ENCODE results near the gene ZCCHC24. TPM values are rescaled to one million over a fixed set of nuclear protein-coding genes. Genes with fewer than 3 reads are reported as not detected.
"Not testable (repeated sequence)": the region's sequence is repeated elsewhere in the genome, so short reads cannot be mapped to it uniquely, and the experiment has no call there.

ZCCHC24 gene
- polyA plus RNA-seq, 4 donors, result 21.4 to 77.0 (median 25.6) TPM

- no peak for DNase-seq (ENCODE audit: low read depth in 4 of 4, low spot score in 3 of 4)
Measured at GRCh38 chr10:79335470-79336235, 109.8 kb downstream of the ZCCHC24 start.

- no peak for DNase-seq (ENCODE audit: low read depth in 4 of 4, low spot score in 3 of 4)
Measured at GRCh38 chr10:79335094-79335469, 110.3 kb downstream of the ZCCHC24 start.

GRCh38 chr10:79334573-79334972 is 110.9 kb downstream of the ZCCHC24 start:
- no peak for DNase-seq (ENCODE audit: low read depth in 4 of 4, low spot score in 3 of 4)

GRCh38 chr10:79333513-79333912 is 111.9 kb downstream of the ZCCHC24 start:
- DNase-seq (ENCODE audit: low read depth in 4 of 4, low spot score in 3 of 4), result no peak

GRCh38 chr10:79332610-79333315 is 112.7 kb downstream of the ZCCHC24 start:
- DNase-seq (ENCODE audit: low read depth in 4 of 4, low spot score in 3 of 4), result not testable (repeated sequence)

Other genes starting within 250 kb of the ZCCHC24 start
- 10 to 100 TPM; 27.4 to 71.7 (median 59.5) TPM for gene PPIF, start 98.2 kb downstream of the ZCCHC24 start, polyA plus RNA-seq (ENCODE audit: insufficient read length in 4 of 4)
- gene EIF5AL1, start 66.9 kb upstream of the ZCCHC24 start, polyA plus RNA-seq (ENCODE audit: insufficient read length in 4 of 4), result 1 to 10 TPM in 2 of 4 donors, under 1 TPM in 2; 0.73 to 4.9 (median 1.6) TPM
- under 1 TPM in 1 of 4 donors, not detected in 3; 0.34 TPM for gene SFTPA2, start 114.8 kb upstream of the ZCCHC24 start, polyA plus RNA-seq (ENCODE audit: insufficient read length in 4 of 4)
- gene SFTPA1, start 165.3 kb upstream of the ZCCHC24 start, polyA plus RNA-seq (ENCODE audit: insufficient read length in 4 of 4), result under 1 TPM in 2 of 4 donors, not detected in 2; 0.34 to 0.40 TPM